ENCODE measurements around the gene EGFL6.
"Not testable (repeated sequence)": the region's sequence is repeated elsewhere in the genome, so short reads cannot be mapped to it uniquely, and the experiment has no call there.

The EGFL6 gene

GRCh38 chrX:13607331-13607995 lies 38.1 kb downstream of the EGFL6 start:
- no peak for DNase-seq (ENCODE audit: extremely low read depth, low read depth)
- TF ChIP-seq CTCF (IDR thresholded peaks at IDR 0.05; ENCODE audit: low read depth, low read length, missing control alignments) = no peak
- H3K4me3 ChIP-seq (replicated peaks; ENCODE audit: low read depth, low read length) = no peak overlapping the region

GRCh38 chrX:13607996-13608365 lies 38.6 kb downstream of the EGFL6 start:
- no peak for TF ChIP-seq CTCF (IDR thresholded peaks at IDR 0.05; ENCODE audit: low read depth, low read length, missing control alignments)
- no peak for DNase-seq (ENCODE audit: extremely low read depth, low read depth)
- no peak overlapping the region for H3K4me3 ChIP-seq (replicated peaks; ENCODE audit: low read depth, low read length)

GRCh38 chrX:13614154-13614553 lies 44.8 kb downstream of the EGFL6 start:
- TF ChIP-seq CTCF (IDR thresholded peaks at IDR 0.05; ENCODE audit: low read depth, low read length, missing control alignments) = no peak

GRCh38 chrX:13620207-13620606 lies 50.8 kb downstream of the EGFL6 start:
- TF ChIP-seq CTCF (IDR thresholded peaks at IDR 0.05; ENCODE audit: low read depth, low read length, missing control alignments) = no peak
- no peak overlapping the region for H3K4me3 ChIP-seq (replicated peaks; ENCODE audit: low read depth, low read length)
- DNase-seq (ENCODE audit: extremely low read depth, low read depth) = no peak

More at GRCh38 chrX:13614154-13614553, 44.8 kb downstream of the EGFL6 start:
- no peak overlapping the region for H3K4me3 ChIP-seq (replicated peaks; ENCODE audit: low read depth, low read length)
- no peak for DNase-seq (ENCODE audit: extremely low read depth, low read depth)

- TF ChIP-seq CTCF (IDR thresholded peaks at IDR 0.05; ENCODE audit: low read depth, low read length, missing control alignments) = no peak
- no peak overlapping the region for H3K4me3 ChIP-seq (replicated peaks; ENCODE audit: low read depth, low read length)
- no peak for DNase-seq (ENCODE audit: extremely low read depth, low read depth)
Measured at GRCh38 chrX:13622401-13622964, 53.1 kb downstream of the EGFL6 start.

GRCh38 chrX:13627306-13627705 lies 57.9 kb downstream of the EGFL6 start:
- no peak for TF ChIP-seq CTCF (IDR thresholded peaks at IDR 0.05; ENCODE audit: low read depth, low read length, missing control alignments)
- no peak for DNase-seq (ENCODE audit: extremely low read depth, low read depth)
- H3K4me3 ChIP-seq (replicated peaks; ENCODE audit: low read depth, low read length) = no peak overlapping the region

- H3K4me3 ChIP-seq (replicated peaks; ENCODE audit: low read depth, low read length); DNase-seq (ENCODE audit: extremely low read depth, low read depth): not testable (repeated sequence)
Measured at GRCh38 chrX:13637224-13637623, 67.8 kb downstream of the EGFL6 start.

Measured in HFF-Myc (cell line).